ENCODE data around the gene GLRX5.
"Not testable (repeated sequence)": the region's sequence is repeated elsewhere in the genome, so short reads cannot be mapped to it uniquely, and the experiment has no call there.

The GLRX5 gene

DNA sequence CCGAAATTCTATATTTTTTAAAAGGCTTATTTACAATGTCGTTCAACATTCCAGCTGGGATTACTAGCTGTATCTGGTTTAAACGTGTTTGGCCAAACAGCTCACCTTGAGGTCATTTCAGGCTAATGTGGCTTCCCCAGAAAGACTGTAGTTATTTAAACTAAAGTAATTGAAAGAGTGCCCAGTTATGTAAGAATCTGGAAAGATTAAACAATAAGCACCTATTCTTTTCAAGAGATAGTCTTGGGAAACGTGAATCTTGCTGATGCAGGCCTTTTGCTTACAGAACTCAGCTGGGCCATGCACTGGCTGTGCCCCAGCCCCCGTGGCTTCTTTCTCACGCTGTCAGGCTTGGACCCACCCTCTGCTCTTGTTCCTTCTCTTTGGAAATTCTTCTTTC is 24.4 kb downstream of the GLRX5 start:
- no peak for DNase-seq (ENCODE audit: low spot score)

DNA sequence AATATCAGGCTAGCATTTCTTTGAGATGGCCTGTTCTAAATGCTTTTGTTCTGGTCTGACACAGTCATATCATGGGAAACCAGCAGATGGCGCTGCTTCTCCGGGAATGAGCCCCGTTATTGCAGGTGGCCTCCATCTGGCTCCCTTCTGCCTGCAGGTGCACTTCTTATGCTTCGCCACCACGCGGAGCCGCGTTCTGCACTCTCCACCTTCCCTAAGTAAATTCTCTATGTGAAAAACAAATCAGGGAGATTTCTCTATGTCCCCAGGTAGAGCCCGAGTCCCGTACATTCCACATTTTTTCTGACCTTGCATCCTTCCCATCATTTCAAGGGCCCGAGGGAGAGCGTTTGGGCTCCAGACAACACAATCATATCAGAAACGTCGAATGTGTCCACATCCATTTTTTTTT is 26.2 kb downstream of the GLRX5 start:
- peak; percentile 81 for DNase-seq (ENCODE audit: low spot score)

DNA sequence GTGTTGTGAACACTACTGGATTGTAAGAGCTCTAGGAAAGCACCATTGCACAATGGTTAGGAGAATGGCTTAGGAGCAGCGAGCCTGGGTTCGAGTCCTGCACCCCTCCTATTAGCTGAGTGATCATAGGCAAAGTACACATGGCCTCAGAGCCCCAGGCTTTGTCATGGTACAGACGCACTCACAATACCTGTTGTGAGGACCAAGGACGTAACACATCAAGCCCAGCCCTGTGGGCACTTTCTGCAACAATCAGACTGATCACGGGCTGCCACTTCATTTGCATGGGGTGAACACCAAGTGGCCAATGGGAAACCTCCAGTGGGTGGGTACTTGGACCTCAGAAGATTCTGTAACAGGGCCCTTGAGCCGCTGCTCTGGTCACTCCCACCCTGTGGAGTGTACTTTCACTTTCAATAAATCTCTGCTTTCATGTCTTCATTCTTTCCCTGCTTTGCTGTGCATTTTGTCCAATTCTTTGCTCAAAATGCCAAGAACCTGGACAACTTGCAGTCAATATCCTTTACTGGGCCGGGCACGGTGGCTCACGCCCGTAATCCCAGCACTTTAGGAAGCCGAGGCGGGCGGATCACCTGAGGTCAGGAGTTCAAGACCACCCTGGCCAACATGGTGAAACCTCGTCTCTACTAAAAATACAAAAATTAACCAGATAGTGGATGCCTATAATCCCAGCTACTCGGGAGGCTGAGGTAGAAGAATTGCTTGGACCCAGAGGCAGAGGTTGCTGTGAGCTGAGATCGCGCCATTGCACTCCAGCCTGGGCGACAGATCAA is 28.2 kb downstream of the GLRX5 start:
- DNase-seq (ENCODE audit: low spot score): no peak

DNA sequence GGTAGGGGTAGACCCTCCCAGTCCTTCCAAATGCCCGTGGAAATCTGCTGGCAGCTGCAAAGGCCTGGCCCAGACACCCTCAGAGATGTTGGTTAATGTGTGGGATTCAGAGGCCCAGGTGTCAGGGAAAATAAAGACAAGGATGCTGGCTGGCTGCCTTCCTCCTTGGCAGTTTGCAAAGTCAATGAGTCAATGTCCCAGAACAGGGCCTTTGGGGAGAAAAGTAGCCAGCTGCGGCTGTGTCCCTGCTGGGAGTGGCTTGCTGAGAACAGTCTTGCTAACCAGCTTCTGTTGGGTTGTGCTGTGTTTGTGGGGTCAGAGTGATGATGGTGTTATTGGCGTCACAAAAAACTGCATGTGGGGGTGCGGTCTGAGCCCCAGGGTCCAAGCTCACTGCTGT is 29.2 kb downstream of the GLRX5 start:
- DNase-seq (ENCODE audit: low spot score): no peak

DNA sequence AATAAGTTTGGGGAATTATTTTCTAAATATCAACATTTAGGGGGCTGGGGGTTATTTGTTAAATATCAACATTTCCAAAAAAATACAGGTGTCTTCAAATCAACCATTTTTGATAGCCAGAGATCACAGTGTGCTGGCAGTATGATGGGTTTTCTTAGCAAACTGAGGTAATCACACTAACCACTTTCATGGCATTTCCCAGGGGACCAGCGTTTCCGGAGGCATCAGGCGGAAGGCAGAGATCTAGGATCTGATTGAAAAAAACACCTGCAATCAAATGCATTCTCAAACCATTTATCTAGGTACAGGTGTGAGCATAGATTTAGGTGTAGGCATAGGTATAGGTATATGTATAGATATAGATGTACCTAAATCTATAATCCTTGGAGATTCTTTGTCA is 34.6 kb downstream of the GLRX5 start:
- DNase-seq (ENCODE audit: low spot score): no peak

DNA sequence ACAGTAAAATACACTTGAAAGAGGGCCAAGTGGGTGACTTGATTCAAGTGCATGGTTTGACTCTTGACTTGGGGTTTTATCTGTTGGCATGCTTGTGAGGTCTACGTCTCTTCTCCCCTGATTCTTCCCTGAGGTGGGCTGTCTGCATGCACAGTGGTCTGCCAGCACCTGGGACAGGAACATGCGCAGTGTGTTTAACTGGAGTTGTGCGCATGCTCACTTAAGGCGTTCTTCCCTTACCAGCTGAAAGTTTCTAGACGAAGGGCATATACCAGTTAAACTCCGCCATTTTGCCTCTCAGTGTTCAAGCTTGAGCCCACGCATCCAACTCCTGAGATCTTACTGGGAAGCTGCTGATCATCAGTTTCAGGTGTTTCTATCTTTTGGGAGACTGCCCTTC is 38.5 kb downstream of the GLRX5 start:
- DNase-seq (ENCODE audit: low spot score): no peak

GRCh38 chr14:95575840-95576473 is 41.1 kb downstream of the GLRX5 start:
- DNase-seq (ENCODE audit: low spot score): no peak

DNA sequence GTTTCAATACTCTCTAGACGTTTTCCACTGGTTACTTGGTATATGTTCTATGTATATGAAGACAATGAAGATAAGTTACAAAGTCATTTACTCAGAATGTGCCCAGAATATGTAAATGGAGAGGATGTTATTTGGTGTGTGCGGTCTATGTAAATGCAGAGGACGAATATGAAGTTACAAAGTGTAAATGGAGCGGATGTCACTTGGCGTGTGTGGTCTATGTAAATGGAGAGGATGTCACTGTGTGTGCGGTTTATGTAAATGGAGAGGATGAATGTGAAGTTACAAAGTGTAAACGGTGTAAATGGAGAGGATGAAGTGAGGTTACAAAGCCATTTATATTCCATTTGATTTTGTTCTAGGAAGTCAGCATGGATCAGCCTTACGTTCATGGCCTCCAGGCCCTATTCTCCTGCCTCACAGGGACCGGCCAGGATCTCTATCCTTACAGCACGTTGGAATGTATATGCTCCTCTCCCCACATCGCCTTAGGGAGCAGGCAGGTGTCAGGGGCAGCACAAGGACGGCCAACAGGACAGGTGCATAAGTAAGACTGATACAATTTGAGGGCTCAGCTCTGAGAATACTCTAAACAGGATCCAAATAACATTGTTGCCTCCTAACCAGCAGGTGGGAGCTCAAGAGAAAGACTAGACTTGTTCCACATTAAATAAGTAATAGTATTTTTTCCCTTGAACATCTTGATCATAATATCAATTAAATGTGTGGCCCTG is 42.4 kb downstream of the GLRX5 start:
- no peak for DNase-seq (ENCODE audit: low spot score)

DNA sequence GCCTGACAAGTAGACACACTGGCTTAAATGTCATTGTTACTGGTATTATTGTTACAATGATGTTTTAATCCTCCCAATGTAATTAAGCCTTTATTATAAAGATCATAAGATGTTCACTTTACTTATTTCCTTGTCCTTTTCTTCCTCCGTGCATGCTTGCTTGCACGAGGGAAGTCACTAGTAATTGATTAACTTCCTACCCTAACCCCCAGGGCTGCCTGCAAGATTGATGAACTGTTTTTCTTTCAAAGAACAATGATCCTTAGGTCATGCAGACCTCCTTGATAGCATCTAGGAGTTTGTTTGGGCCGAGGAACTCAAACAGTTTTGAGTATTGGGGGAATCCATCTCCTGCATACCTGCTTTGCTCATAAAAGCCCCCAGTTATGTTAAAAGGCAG is 43.0 kb downstream of the GLRX5 start:
- DNase-seq (ENCODE audit: low spot score): no peak

DNA sequence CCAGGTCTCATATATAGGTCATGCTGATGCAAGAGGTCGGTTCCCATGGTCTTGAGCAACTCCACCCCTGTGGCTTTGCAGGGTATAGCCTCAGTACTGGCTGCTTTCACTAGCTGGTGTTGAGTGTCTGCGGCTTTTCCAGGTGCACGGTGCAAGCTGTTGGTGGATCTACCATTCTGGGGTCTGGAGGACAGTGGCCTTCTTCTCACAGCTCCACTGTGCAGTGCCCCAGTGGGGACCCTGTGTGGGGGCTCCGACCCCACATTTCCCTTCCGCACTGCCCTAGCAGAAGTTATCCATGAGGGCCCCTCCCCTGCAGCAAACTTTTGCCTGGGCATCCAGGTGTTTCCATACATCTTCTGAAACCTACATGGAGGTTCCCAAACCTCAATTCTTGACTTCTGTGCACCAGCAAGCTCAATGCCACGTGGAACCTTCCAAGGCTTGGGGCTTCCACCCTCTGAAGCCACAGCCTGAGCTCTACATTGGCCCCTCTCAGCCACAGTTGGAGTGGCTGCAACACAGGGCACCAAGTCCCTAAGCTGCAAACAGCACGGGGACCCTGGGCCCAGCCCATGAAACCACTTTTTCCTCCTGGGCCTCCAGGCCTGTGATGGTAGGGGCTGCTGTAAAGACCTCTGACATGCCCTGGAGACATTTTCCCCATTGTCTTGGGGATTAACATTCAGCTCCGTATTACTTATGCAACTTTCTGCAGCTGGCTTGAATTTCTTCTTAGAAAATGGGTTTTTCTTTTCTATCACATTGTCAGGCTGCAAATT is 49.2 kb downstream of the GLRX5 start:
- DNase-seq (ENCODE audit: low spot score): not testable (repeated sequence)

GRCh38 chr14:95585953-95586620 is 51.2 kb downstream of the GLRX5 start:
- no peak for DNase-seq (ENCODE audit: low spot score)

- DNase-seq (ENCODE audit: low spot score): not testable (repeated sequence)
Measured at GRCh38 chr14:95591182-95591581, 56.3 kb downstream of the GLRX5 start.

Measured in CD4-positive, alpha-beta T cell treated with Interleukin-15 for 4 hours (primary cell).